ENCODE measurements around the gene COL28A1.

Gene COL28A1

GRCh38 chr7:7452119-7452518 lies 83.6 kb downstream of the COL28A1 start:
- DNase-seq: no peak

- DNase-seq: no peak
Measured at GRCh38 chr7:7449055-7449454, 86.6 kb downstream of the COL28A1 start.

- no peak for DNase-seq
Measured at GRCh38 chr7:7446616-7447015, 89.1 kb downstream of the COL28A1 start.

GRCh38 chr7:7443806-7444350 lies 91.8 kb downstream of the COL28A1 start:
- DNase-seq: no peak

- no peak for DNase-seq
Measured at GRCh38 chr7:7439564-7439963, 96.1 kb downstream of the COL28A1 start.

- no peak for DNase-seq
Measured at GRCh38 chr7:7438851-7439250, 96.8 kb downstream of the COL28A1 start.

GRCh38 chr7:7435978-7436377 lies 99.7 kb downstream of the COL28A1 start:
- no peak for DNase-seq

- DNase-seq: no peak
Measured at GRCh38 chr7:7434329-7434728, 101.3 kb downstream of the COL28A1 start.

- DNase-seq: no peak
Measured at GRCh38 chr7:7433811-7434210, 101.9 kb downstream of the COL28A1 start.

GRCh38 chr7:7432979-7433378 lies 102.7 kb downstream of the COL28A1 start:
- DNase-seq: no peak

GRCh38 chr7:7428806-7429205 lies 106.9 kb downstream of the COL28A1 start:
- no peak for DNase-seq

- DNase-seq: no peak
Measured at GRCh38 chr7:7427363-7427762, 108.3 kb downstream of the COL28A1 start.

- no peak for DNase-seq
Measured at GRCh38 chr7:7426676-7427075, 109.0 kb downstream of the COL28A1 start.

- no peak for DNase-seq
Measured at GRCh38 chr7:7425321-7425720, 110.4 kb downstream of the COL28A1 start.

GRCh38 chr7:7424151-7424873 lies 111.4 kb downstream of the COL28A1 start:
- peak; percentile 90 for DNase-seq

GRCh38 chr7:7422641-7423040 lies 113.0 kb downstream of the COL28A1 start:
- no peak for DNase-seq

- no peak for DNase-seq
Measured at GRCh38 chr7:7421826-7422225, 113.8 kb downstream of the COL28A1 start.

GRCh38 chr7:7418997-7419396 lies 116.7 kb downstream of the COL28A1 start:
- DNase-seq: no peak

- no peak for DNase-seq
Measured at GRCh38 chr7:7417851-7418250, 117.8 kb downstream of the COL28A1 start.

GRCh38 chr7:7417414-7417813 lies 118.3 kb downstream of the COL28A1 start:
- no peak for DNase-seq

- peak; percentile 9 for DNase-seq
Measured at GRCh38 chr7:7416031-7416858, 119.4 kb downstream of the COL28A1 start.

GRCh38 chr7:7414791-7415603 lies 120.7 kb downstream of the COL28A1 start:
- DNase-seq: no peak

Measured in hematopoietic multipotent progenitor cell treated with erythropoietin and hydrocortisone succinate and interleukin-3 and kit ligand, for 6 days (in vitro differentiated cells).